Smooth muscle cell of the pulmonary artery (primary cell): ENCODE results near the gene RHBDD2. TPM values are rescaled to one million over a fixed set of nuclear protein-coding genes. Genes with fewer than 3 reads are reported as not detected.

ENCODE experiments used
- total RNA-seq: library from RNA; depleted of rRNA; stranded (reverse); fragments of >200 nt; gene quantifications from 2 replicates; pipeline ENCODE4 v1.2.3, GENCODE V29; 2014

RHBDD2 gene
- 18.9 and 28.4 TPM in 2 replicates for total RNA-seq

GRCh38 chr7:75878769-75879611, at the start of gene RHBDD2:
TSS of gene RHBDD2 (plus strand) at chr7:75879034. CDS start at chr7:75879083, 49 bp downstream.

GRCh38 chr7:75914655-75915415, 36.0 kb downstream of the RHBDD2 start, which contains the start of gene POR:
TSS of gene POR (plus strand) at chr7:75915155. CDS start at chr7:75954002, 38,847 bp downstream.

Other genes starting within 250 kb of the RHBDD2 start
- 14.5 and 17.5 TPM in 2 replicates for gene HIP1, start 140.1 kb upstream of the RHBDD2 start, total RNA-seq
- 0.36 and 1.8 TPM in 2 replicates for gene CCL26, start 106.8 kb upstream of the RHBDD2 start, total RNA-seq
- not detected in 2 replicates for gene CCL24, start 65.2 kb upstream of the RHBDD2 start, total RNA-seq
- gene POR, start 36.1 kb downstream of the RHBDD2 start, total RNA-seq = 64.7 and 70.2 TPM in 2 replicates
- 18.1 and 28.2 TPM in 2 replicates for gene TMEM120A, start 115.6 kb downstream of the RHBDD2 start, total RNA-seq
- 31.0 and 38.9 TPM in 2 replicates for gene STYXL1, start 169.0 kb downstream of the RHBDD2 start, total RNA-seq
- gene MDH2, start 169.1 kb downstream of the RHBDD2 start, total RNA-seq = 50.8 and 75.9 TPM in 2 replicates